ENCODE measurements around the gene WWOX.
A peak's percentile ranks its signal among the peaks of the same experiment; 100 is the strongest.

The WWOX gene

GRCh38 chr16:79071424-79071823 lies 972.0 kb downstream of the WWOX start:
- no peak for DNase-seq (ENCODE audit: low read depth in 2 of 2, low spot score in 1 of 2)

DNA sequence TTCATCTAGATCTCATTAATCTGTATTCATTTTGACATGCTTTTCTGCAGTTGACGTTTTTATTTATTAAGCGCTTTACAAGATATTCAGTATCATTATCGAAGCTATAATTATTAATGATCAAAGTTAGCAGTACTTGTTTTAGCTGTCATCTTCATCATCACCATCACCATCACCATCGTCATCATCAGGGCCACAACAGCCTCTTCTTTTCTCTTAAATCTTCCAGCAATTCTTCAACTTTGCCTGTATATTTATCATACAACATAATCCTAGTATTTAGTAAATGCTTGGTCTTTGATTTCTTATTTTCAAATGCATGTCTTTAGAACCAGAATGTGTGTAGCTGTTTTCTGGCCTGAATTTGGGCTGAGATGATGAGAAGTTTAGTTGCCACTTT lies 973.1 kb downstream of the WWOX start:
- no peak for DNase-seq (ENCODE audit: low read depth in 2 of 2, low spot score in 1 of 2)

DNA sequence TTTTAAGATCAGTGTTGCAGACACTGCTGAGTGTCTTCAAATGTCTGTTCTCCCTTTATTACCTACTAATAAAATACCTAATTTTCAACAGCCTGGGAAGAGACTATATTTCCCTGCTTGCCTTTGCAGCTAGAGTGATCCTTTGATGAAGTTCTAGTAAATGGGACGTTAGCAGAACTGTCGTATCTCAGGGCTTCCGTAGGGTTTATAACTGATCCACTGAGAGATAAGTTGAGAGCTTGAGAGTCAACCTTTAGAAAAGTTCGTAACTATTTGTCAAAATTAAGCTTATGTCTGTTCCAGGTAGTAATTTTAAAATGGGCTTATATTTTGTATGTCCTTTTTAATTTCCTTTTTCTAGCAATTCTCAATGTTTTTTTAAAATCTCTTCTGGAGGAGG lies 974.1 kb downstream of the WWOX start:
- DNase-seq (ENCODE audit: low read depth in 2 of 2, low spot score in 1 of 2): no peak

DNA sequence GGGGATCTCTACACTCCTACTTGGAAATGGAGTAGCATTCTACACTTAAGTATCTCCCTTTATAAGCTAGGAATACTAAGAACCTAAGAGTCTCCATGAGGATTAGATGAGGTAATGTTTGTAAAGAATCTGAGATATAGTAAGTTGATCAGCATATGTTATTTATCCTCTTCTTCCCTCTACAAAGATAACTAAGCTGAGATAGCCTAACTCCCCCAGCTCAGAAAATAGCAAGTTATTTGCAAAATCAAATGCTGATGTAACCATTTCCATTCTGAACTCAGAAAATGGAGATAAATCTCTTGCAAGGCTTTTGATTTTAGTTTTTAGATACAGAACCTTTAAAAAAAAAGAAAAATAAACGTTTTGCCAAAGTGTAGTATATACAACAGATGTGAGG lies 975.1 kb downstream of the WWOX start:
- no peak for DNase-seq (ENCODE audit: low read depth in 2 of 2, low spot score in 1 of 2)

- DNase-seq (ENCODE audit: low read depth in 2 of 2, low spot score in 1 of 2): no peak
These were observed 975.5 kb downstream of the WWOX start for GRCh38 chr16:79074951-79075350.

- DNase-seq (ENCODE audit: low read depth in 2 of 2, low spot score in 1 of 2): no peak
These were observed 976.8 kb downstream of the WWOX start for GRCh38 chr16:79076047-79076767.

DNA sequence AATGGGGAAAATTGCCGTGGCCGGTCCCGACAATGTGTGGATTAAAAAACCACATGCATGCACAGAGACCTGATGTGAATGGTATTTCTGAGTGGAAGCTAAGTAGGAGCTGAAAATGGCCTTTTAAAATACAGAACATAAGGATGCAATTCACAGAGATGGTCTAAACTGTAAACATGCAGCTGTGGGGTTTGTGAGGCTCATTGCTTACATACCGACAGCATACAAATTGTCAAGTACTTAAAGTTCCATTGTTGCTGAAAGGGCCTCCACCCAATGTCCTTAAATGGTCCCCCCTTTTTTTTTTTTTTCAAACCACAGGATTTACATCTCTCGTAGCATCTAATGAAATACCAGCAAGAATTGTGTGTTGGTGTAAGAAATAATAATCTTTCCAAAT lies 977.9 kb downstream of the WWOX start:
- no peak for DNase-seq (ENCODE audit: low read depth in 2 of 2, low spot score in 1 of 2)

GRCh38 chr16:79079656-79080420 lies 980.4 kb downstream of the WWOX start:
- no peak for DNase-seq (ENCODE audit: low read depth in 2 of 2, low spot score in 1 of 2)

- DNase-seq (ENCODE audit: low read depth in 2 of 2, low spot score in 1 of 2): no peak
These were observed 982.0 kb downstream of the WWOX start for GRCh38 chr16:79081297-79082066.

GRCh38 chr16:79082970-79083369 lies 983.5 kb downstream of the WWOX start:
- no peak for DNase-seq (ENCODE audit: low read depth in 2 of 2, low spot score in 1 of 2)

GRCh38 chr16:79083508-79084299 lies 984.2 kb downstream of the WWOX start:
- no peak for DNase-seq (ENCODE audit: low read depth in 2 of 2, low spot score in 1 of 2)

GRCh38 chr16:79088971-79089370 lies 989.5 kb downstream of the WWOX start:
- DNase-seq (ENCODE audit: low read depth in 2 of 2, low spot score in 1 of 2): no peak

GRCh38 chr16:79089735-79090284 lies 990.4 kb downstream of the WWOX start:
- DNase-seq (ENCODE audit: low read depth in 2 of 2, low spot score in 1 of 2): peak in 1 of 2 donors; percentile 17

- no peak for DNase-seq (ENCODE audit: low read depth in 2 of 2, low spot score in 1 of 2)
These were observed 991.5 kb downstream of the WWOX start for GRCh38 chr16:79090966-79091365.

GRCh38 chr16:79092846-79093245 lies 993.4 kb downstream of the WWOX start:
- no peak for DNase-seq (ENCODE audit: low read depth in 2 of 2, low spot score in 1 of 2)

GRCh38 chr16:79093554-79093967 lies 994.1 kb downstream of the WWOX start:
- no peak for DNase-seq (ENCODE audit: low read depth in 2 of 2, low spot score in 1 of 2)

- DNase-seq (ENCODE audit: low read depth in 2 of 2, low spot score in 1 of 2): no peak
These were observed 996.8 kb downstream of the WWOX start for GRCh38 chr16:79096246-79096645.

- DNase-seq (ENCODE audit: low read depth in 2 of 2, low spot score in 1 of 2): no peak
These were observed 997.7 kb downstream of the WWOX start for GRCh38 chr16:79097166-79097565.

DNA sequence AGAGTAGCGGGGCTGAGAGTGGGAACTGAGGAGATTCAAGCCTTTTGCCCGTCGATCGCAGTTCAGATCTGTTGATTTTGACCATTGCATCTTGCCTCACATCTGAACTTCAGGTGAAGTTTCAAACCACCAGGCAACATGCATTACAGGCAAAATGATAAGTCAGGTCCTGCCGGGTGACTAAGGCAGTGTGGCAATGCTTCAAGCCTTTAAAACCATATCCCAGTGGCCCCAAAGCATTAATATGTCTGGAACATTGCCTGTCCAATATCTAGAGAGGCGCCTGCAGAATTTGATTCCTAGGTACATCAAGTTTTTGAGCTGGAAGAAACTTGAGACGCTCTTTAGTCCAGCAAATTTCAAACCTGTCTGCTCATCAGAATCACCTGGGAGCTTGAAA lies 998.3 kb downstream of the WWOX start:
- no peak for DNase-seq (ENCODE audit: low read depth in 2 of 2, low spot score in 1 of 2)

- DNase-seq (ENCODE audit: low read depth in 2 of 2, low spot score in 1 of 2): no peak
These were observed 999.5 kb downstream of the WWOX start for GRCh38 chr16:79098907-79099306.

- no peak for DNase-seq (ENCODE audit: low read depth in 2 of 2, low spot score in 1 of 2)
These were observed 1000.3 kb downstream of the WWOX start for GRCh38 chr16:79099716-79100115.
